ENCODE measurements around the gene FAM228A.
A peak's percentile ranks its signal among the peaks of the same experiment; 100 is the strongest.

FAM228A gene

GRCh38 chr2:24164416-24164973 is 10.4 kb upstream of the FAM228A start:
- TF ChIP-seq CTCF (conservative IDR thresholded peaks at IDR 0.05; ENCODE audit: low read depth, low read length): peak; percentile 71
- no peak overlapping the region for H3K4me2 ChIP-seq
- no peak overlapping the region for H3K9ac ChIP-seq
- no peak overlapping the region for H3K27ac ChIP-seq
- H2AFZ ChIP-seq (ENCODE audit: low read depth): no peak overlapping the region
- H3K27me3 ChIP-seq (ENCODE audit: insufficient read depth, low read depth): no peaks in the 10 kb centered on the region
- H3K79me2 ChIP-seq (ENCODE audit: insufficient read depth, low read depth): no peaks in the 10 kb centered on the region
- H4K20me1 ChIP-seq (ENCODE audit: insufficient read depth): no peaks in the 10 kb centered on the region
- H3K4me1 ChIP-seq (ENCODE audit: low read depth, poor library complexity, severe bottlenecking): no peaks in the 10 kb centered on the region
- no peaks in the 10 kb centered on the region for H3K36me3 ChIP-seq (ENCODE audit: insufficient read depth)
- no peak overlapping the region for H3K4me3 ChIP-seq (IDR thresholded peaks at IDR 0.05; ENCODE audit: insufficient read depth, low read depth, low read length)

GRCh38 chr2:24169023-24169422 is 5.8 kb upstream of the FAM228A start:
- Histone ChIP-seq H2AFZ (ENCODE audit: low read depth) (no peak overlapping the region), H3K4me1 (ENCODE audit: low read depth, poor library complexity, severe bottlenecking) (no peaks in the 10 kb centered on the region), H3K9ac (no peak overlapping the region), H4K20me1 (ENCODE audit: insufficient read depth) (no peaks in the 10 kb centered on the region), H3K4me3 (IDR thresholded peaks at IDR 0.05; ENCODE audit: insufficient read depth, low read depth, low read length) (no peak overlapping the region), H3K79me2 (ENCODE audit: insufficient read depth, low read depth) (no peaks in the 10 kb centered on the region), H3K36me3 (ENCODE audit: insufficient read depth) (no peaks in the 10 kb centered on the region), H3K27ac (no peak overlapping the region), H3K4me2 (no peak overlapping the region), H3K27me3 (ENCODE audit: insufficient read depth, low read depth) (no peaks in the 10 kb centered on the region)
- no peak for TF ChIP-seq CTCF (conservative IDR thresholded peaks at IDR 0.05; ENCODE audit: low read depth, low read length)

GRCh38 chr2:24175631-24176187 is 856 bp downstream of the FAM228A start:
- Histone ChIP-seq H3K36me3 (ENCODE audit: insufficient read depth) (no peaks in the 10 kb centered on the region), H3K79me2 (ENCODE audit: insufficient read depth, low read depth) (no peaks in the 10 kb centered on the region), H2AFZ (ENCODE audit: low read depth) (no peak overlapping the region), H3K4me2 (no peak overlapping the region), H3K27me3 (ENCODE audit: insufficient read depth, low read depth) (no peaks in the 10 kb centered on the region), H3K27ac (no peak overlapping the region), H4K20me1 (ENCODE audit: insufficient read depth) (no peaks in the 10 kb centered on the region), H3K9ac (no peak overlapping the region), H3K4me1 (ENCODE audit: low read depth, poor library complexity, severe bottlenecking) (peaks cover 13% of the 10 kb centered on the region), H3K4me3 (IDR thresholded peaks at IDR 0.05; ENCODE audit: insufficient read depth, low read depth, low read length) (no peak overlapping the region)
- TF ChIP-seq CTCF (conservative IDR thresholded peaks at IDR 0.05; ENCODE audit: low read depth, low read length): no peak

GRCh38 chr2:24176326-24176725 is 1.5 kb downstream of the FAM228A start:
- Histone ChIP-seq H3K27me3 (ENCODE audit: insufficient read depth, low read depth) (no peaks in the 10 kb centered on the region), H3K27ac (no peak overlapping the region), H3K4me2 (no peak overlapping the region), H3K4me1 (ENCODE audit: low read depth, poor library complexity, severe bottlenecking) (peaks cover 13% of the 10 kb centered on the region), H3K4me3 (IDR thresholded peaks at IDR 0.05; ENCODE audit: insufficient read depth, low read depth, low read length) (no peak overlapping the region), H2AFZ (ENCODE audit: low read depth) (no peak overlapping the region), H3K36me3 (ENCODE audit: insufficient read depth) (no peaks in the 10 kb centered on the region), H3K9ac (no peak overlapping the region), H4K20me1 (ENCODE audit: insufficient read depth) (no peaks in the 10 kb centered on the region), H3K79me2 (ENCODE audit: insufficient read depth, low read depth) (no peaks in the 10 kb centered on the region)
- TF ChIP-seq CTCF (conservative IDR thresholded peaks at IDR 0.05; ENCODE audit: low read depth, low read length): no peak
